ENCODE measurements around the gene NCAPG. TPM values are rescaled to one million over a fixed set of nuclear protein-coding genes. Genes with fewer than 3 reads are reported as not detected.
A peak's percentile ranks its signal among the peaks of the same experiment; 100 is the strongest.

NCAPG gene
- total and polyA plus RNA-seq, 2 donors from 2014 or later, result 0.19 to 0.91 TPM

GRCh38 chr4:17809667-17810066, 1.1 kb upstream of the NCAPG start:
- no peak for FAIRE-seq
- Histone ChIP-seq H3K4me1 (ENCODE audit: control insufficient read depth in 2 of 3, insufficient read depth in 2 of 3, low read depth in 1 of 3, low read length in 3 of 3) (peaks cover 3 to 16% (median 14%) of the 10 kb centered on the region in 3 donors), H3K36me3 (ENCODE audit: control insufficient read depth in 2 of 3, insufficient read depth in 3 of 3, low read length in 3 of 3) (peaks cover 0 to 2% (median 0%) of the 10 kb centered on the region in 3 donors), H3K27ac (ENCODE audit: low read depth in 2 of 2, low read length in 2 of 2) (no peak overlapping the region), H3K27me3 (ENCODE audit: control insufficient read depth, insufficient read depth, low read length) (no peaks in the 10 kb centered on the region), H3K9ac (ENCODE audit: low read length in 3 of 3) (peak overlapping the region; percentile 90 to 99 (median 96)), H3K4me3 (ENCODE audit: low read length in 3 of 3) (peak overlapping the region; percentile 77 to 95 (median 89)), H3K9me3 (ENCODE audit: control insufficient read depth in 2 of 3, insufficient read depth in 1 of 3, low read length in 3 of 3) (no peaks in the 10 kb centered on the region)
- peak in 3 of 5 donors; percentile 36 to 42 (median 39) for DNase-seq
- TF ChIP-seq CTCF (IDR thresholded peaks at IDR 0.05; ENCODE audit: borderline replicate concordance, extremely low read depth, insufficient read depth), result no peak
- intact Hi-C loops (cut with DNase I), result no loop called here

GRCh38 chr4:17811078-17811603, 362 bp downstream of the NCAPG start:
- peaks cover 3 to 16% (median 14%) of the 10 kb centered on the region in 3 donors for H3K4me1 ChIP-seq (ENCODE audit: control insufficient read depth in 2 of 3, insufficient read depth in 2 of 3, low read depth in 1 of 3, low read length in 3 of 3)
- intact Hi-C loops (cut with DNase I), result no loop called here
- H3K27ac ChIP-seq (ENCODE audit: low read depth in 2 of 2, low read length in 2 of 2), result no peak overlapping the region
- H3K4me3 ChIP-seq (ENCODE audit: low read length in 3 of 3), result peak overlapping the region; percentile 66 to 77 (median 71)
- FAIRE-seq, result no peak
- H3K36me3 ChIP-seq (ENCODE audit: control insufficient read depth in 2 of 3, insufficient read depth in 3 of 3, low read length in 3 of 3), result no peaks in the 10 kb centered on the region
- peak in 1 of 5 donors; percentile 42 for DNase-seq
- no peak for TF ChIP-seq CTCF (IDR thresholded peaks at IDR 0.05; ENCODE audit: borderline replicate concordance, extremely low read depth, insufficient read depth)
- no peaks in the 10 kb centered on the region for H3K9me3 ChIP-seq (ENCODE audit: control insufficient read depth in 2 of 3, insufficient read depth in 1 of 3, low read length in 3 of 3)
- H3K27me3 ChIP-seq (ENCODE audit: control insufficient read depth, insufficient read depth, low read length), result no peaks in the 10 kb centered on the region
- peak overlapping the region in 1 of 3 donors; percentile 52 for H3K9ac ChIP-seq (ENCODE audit: low read length in 3 of 3)

DNA sequence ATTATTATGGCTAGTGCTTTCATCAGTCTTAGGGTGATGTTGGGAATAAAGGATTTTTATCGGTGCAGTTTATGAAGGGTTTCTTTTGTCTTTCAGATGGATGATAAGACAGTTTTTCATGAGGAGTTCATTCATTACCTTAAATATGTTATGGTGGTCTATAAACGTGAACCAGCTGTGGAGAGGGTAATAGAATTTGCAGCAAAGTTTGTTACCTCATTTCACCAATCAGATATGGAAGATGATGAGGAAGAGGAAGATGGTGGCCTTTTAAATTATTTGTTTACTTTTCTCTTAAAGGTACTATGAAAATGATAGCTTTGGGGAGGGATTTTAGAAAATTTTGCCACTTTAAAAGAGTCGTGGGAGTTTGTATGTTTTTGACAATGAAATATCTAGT, 1.3 kb downstream of the NCAPG start:
- H3K27me3 ChIP-seq (ENCODE audit: control insufficient read depth, insufficient read depth, low read length), result no peaks in the 10 kb centered on the region
- no peaks in the 10 kb centered on the region for H3K9me3 ChIP-seq (ENCODE audit: control insufficient read depth in 2 of 3, insufficient read depth in 1 of 3, low read length in 3 of 3)
- no peak overlapping the region for H3K9ac ChIP-seq (ENCODE audit: low read length in 3 of 3)
- no peak overlapping the region for H3K27ac ChIP-seq (ENCODE audit: low read depth in 2 of 2, low read length in 2 of 2)
- peak overlapping the region in 1 of 3 donors; percentile 0 for H3K4me3 ChIP-seq (ENCODE audit: low read length in 3 of 3)
- intact Hi-C loops (cut with DNase I), result no loop called here
- TF ChIP-seq CTCF (IDR thresholded peaks at IDR 0.05; ENCODE audit: borderline replicate concordance, extremely low read depth, insufficient read depth), result no peak
- DNase-seq (no peak), FAIRE-seq (no peak)
- peaks cover 3 to 15% (median 14%) of the 10 kb centered on the region in 3 donors for H3K4me1 ChIP-seq (ENCODE audit: control insufficient read depth in 2 of 3, insufficient read depth in 2 of 3, low read depth in 1 of 3, low read length in 3 of 3)
- H3K36me3 ChIP-seq (ENCODE audit: control insufficient read depth in 2 of 3, insufficient read depth in 3 of 3, low read length in 3 of 3), result no peaks in the 10 kb centered on the region

GRCh38 chr4:17812801-17813200, 2.0 kb downstream of the NCAPG start:
- H3K36me3 ChIP-seq (ENCODE audit: control insufficient read depth in 2 of 3, insufficient read depth in 3 of 3, low read length in 3 of 3), result no peaks in the 10 kb centered on the region
- no peak overlapping the region for H3K9ac ChIP-seq (ENCODE audit: low read length in 3 of 3)
- H3K4me3 ChIP-seq (ENCODE audit: low read length in 3 of 3), result peak overlapping the region in 1 of 3 donors; percentile 5
- no peak overlapping the region for H3K27ac ChIP-seq (ENCODE audit: low read depth in 2 of 2, low read length in 2 of 2)
- FAIRE-seq (no peak), DNase-seq (no peak)
- H3K9me3 ChIP-seq (ENCODE audit: control insufficient read depth in 2 of 3, insufficient read depth in 1 of 3, low read length in 3 of 3), result no peaks in the 10 kb centered on the region
- no peak for TF ChIP-seq CTCF (IDR thresholded peaks at IDR 0.05; ENCODE audit: borderline replicate concordance, extremely low read depth, insufficient read depth)
- H3K4me1 ChIP-seq (ENCODE audit: control insufficient read depth in 2 of 3, insufficient read depth in 2 of 3, low read depth in 1 of 3, low read length in 3 of 3), result peaks cover 3 to 11% (median 8%) of the 10 kb centered on the region in 3 donors
- no peaks in the 10 kb centered on the region for H3K27me3 ChIP-seq (ENCODE audit: control insufficient read depth, insufficient read depth, low read length)
- intact Hi-C loops (cut with DNase I), result no loop called here

Measured in kidney (tissue), 14 donors.